GM23338 (cell line): ENCODE measurements around the gene NSF. TPM values are rescaled to one million over a fixed set of nuclear protein-coding genes. Genes with fewer than 3 reads are reported as not detected.

ENCODE experiments used
- ATAC-seq: fragments of 200-7000 bp; cut with Tn5 transposase; 3 replicates; pipeline ENCODE4 v1.9.1; 2020
- DNase-seq: peaks from one replicate; pipeline ENCODE4 v3.0.0-alpha.2; 2015; ENCODE audit warnings: low spot score
- H2AFZ ChIP-seq: fragments of 200-600 bp; sonication (generic); 2 replicates; pipeline ENCODE4 v1.8.0; 2016; ENCODE audit warnings: antibody characterized with exemption, mild to moderate bottlenecking, moderate library complexity
- H3F3A ChIP-seq: fragments of 200-600 bp; sonication (generic); replicated peaks from 2 replicates; pipeline ENCODE4 v1.8.0; 2017; ENCODE audit warnings: antibody characterized with exemption, mixed run types, low read depth
- H3K27ac ChIP-seq: fragments of 200-600 bp; sonication (generic); 2 replicates; pipeline ENCODE4 v1.6.1; 2016; ENCODE audit warnings: low read depth
- H3K27me3 ChIP-seq: fragments of 200-600 bp; sonication (generic); 2 replicates; pipeline ENCODE4 v1.8.0; 2016; ENCODE audit warnings: mild to moderate bottlenecking, mixed run types, moderate library complexity; ENCODE audit not compliant: insufficient read depth
- H3K36me3 ChIP-seq: fragments of 200-600 bp; sonication (generic); 2 replicates; pipeline ENCODE4 v1.8.0; 2016; ENCODE audit warnings: mild to moderate bottlenecking; ENCODE audit not compliant: insufficient read depth
- H3K4me1 ChIP-seq: fragments of 200-600 bp; sonication (generic); 2 replicates; pipeline ENCODE4 v1.8.0; 2016; ENCODE audit warnings: mild to moderate bottlenecking, moderate library complexity; ENCODE audit not compliant: insufficient read depth
- H3K4me2 ChIP-seq: fragments of 200-600 bp; sonication (generic); 2 replicates; pipeline ENCODE4 v1.7.1; 2017; ENCODE audit warnings: mixed run types
- H3K4me3 ChIP-seq: fragments of 200-600 bp; sonication (generic); 2 replicates; pipeline ENCODE4 v1.6.1; 2016; ENCODE audit warnings: mixed run types
- H3K79me2 ChIP-seq: fragments of 200-600 bp; sonication (generic); replicated peaks from 2 replicates; pipeline ENCODE4 v1.8.0; 2017; ENCODE audit warnings: mild to moderate bottlenecking; ENCODE audit not compliant: insufficient read depth
- H3K9me2 ChIP-seq: fragments of 200-600 bp; sonication (generic); 2 replicates; pipeline ENCODE4 v1.8.0; 2017; ENCODE audit not compliant: insufficient read depth
- H4K20me1 ChIP-seq: fragments of 200-600 bp; sonication (generic); replicated peaks from 2 replicates; pipeline ENCODE4 v1.8.0; 2017; ENCODE audit warnings: mild to moderate bottlenecking; ENCODE audit not compliant: insufficient read depth
- H3K27ac Mint-ChIP-seq: 2 replicates; pipeline ENCODE4 v1.8.0; 2020; ENCODE audit warnings: inconsistent platforms, mild to moderate bottlenecking, moderate library complexity, mixed read lengths
- H3K27me3 Mint-ChIP-seq: 3 replicates; pipeline ENCODE4 v1.8.0; 2022; ENCODE audit warnings: low read depth, mild to moderate bottlenecking, moderate library complexity, mixed read lengths, inconsistent platforms; ENCODE audit not compliant: insufficient read depth, poor library complexity
- H3K36me3 Mint-ChIP-seq: 3 replicates; pipeline ENCODE4 v1.8.0; 2021; ENCODE audit warnings: low read depth, mild to moderate bottlenecking, inconsistent platforms, moderate library complexity, mixed read lengths
- H3K4me1 Mint-ChIP-seq: 3 replicates; pipeline ENCODE4 v1.8.0; 2020; ENCODE audit warnings: mild to moderate bottlenecking, inconsistent platforms, mixed read lengths
- H3K4me3 Mint-ChIP-seq: 3 replicates; pipeline ENCODE4 v1.8.0; 2021; ENCODE audit warnings: moderate library complexity, mild to moderate bottlenecking, inconsistent platforms, mixed read lengths
- H3K9me3 Mint-ChIP-seq: 3 replicates; pipeline ENCODE4 v1.8.0; 2020; ENCODE audit warnings: moderate library complexity, mild to moderate bottlenecking, inconsistent platforms, mixed read lengths
- CREB1 ChIP-seq: fragments of 250-450 bp; sonication (Bioruptor Pico); IDR thresholded peaks from 2 replicates; pipeline ENCODE4 v1.5.0; 2020; ENCODE audit warnings: low read depth, mild to moderate bottlenecking, moderate library complexity
- ETS1 ChIP-seq: IDR thresholded peaks from 2 replicates; pipeline ENCODE4 v1.6.1; 2016; ENCODE audit warnings: antibody characterized with exemption
- EZH2 ChIP-seq: fragments of 200-600 bp; sonication (generic); IDR thresholded peaks from one replicate; pipeline ENCODE4 v1.8.0; 2017; ENCODE audit warnings: antibody characterized with exemption, mild to moderate bottlenecking, low read depth; ENCODE audit not compliant: unreplicated experiment
- EZH2phosphoT487 ChIP-seq: fragments of 200-600 bp; sonication (generic); IDR thresholded peaks from one replicate; pipeline ENCODE4 v1.8.1; 2018; ENCODE audit warnings: antibody characterized with exemption; ENCODE audit not compliant: unreplicated experiment
- JUNB ChIP-seq: IDR thresholded peaks from one replicate; pipeline ENCODE4 v1.6.1; 2016; ENCODE audit warnings: antibody characterized with exemption; ENCODE audit not compliant: unreplicated experiment
- NANOG ChIP-seq: IDR thresholded peaks from 2 replicates; pipeline ENCODE4 v1.6.1; 2016; ENCODE audit warnings: antibody characterized with exemption, borderline replicate concordance
- POLR2AphosphoS5 ChIP-seq: IDR thresholded peaks from 2 replicates; pipeline ENCODE4 v1.6.1; 2016; ENCODE audit warnings: antibody characterized with exemption, low read depth
- STAT1 ChIP-seq: IDR thresholded peaks from one replicate; pipeline ENCODE4 v1.6.1; 2016; ENCODE audit warnings: antibody characterized with exemption; ENCODE audit not compliant: unreplicated experiment
- ZNF114 ChIP-seq: fragments of 250-450 bp; sonication (Bioruptor Pico); IDR thresholded peaks from 2 replicates; pipeline ENCODE4 v1.5.0; 2020; ENCODE audit warnings: mild to moderate bottlenecking, moderate library complexity
- ZNF331 ChIP-seq: fragments of 250-450 bp; sonication (Bioruptor Pico); IDR thresholded peaks from 2 replicates; pipeline ENCODE4 v1.5.0; 2020; ENCODE audit warnings: low read depth, mild to moderate bottlenecking, moderate library complexity
- ZNF462 ChIP-seq: fragments of 250-450 bp; sonication (Bioruptor Pico); IDR thresholded peaks from 2 replicates; pipeline ENCODE4 v1.5.0; 2020; ENCODE audit warnings: mild to moderate bottlenecking, moderate library complexity
- polyA plus RNA-seq: library from polyadenylated mRNA; unstranded; fragments of >200 nt; fragmentation: Nextera tagmentation; extraction: Ambion mirVana; gene quantifications from 2 replicates; pipeline ENCODE4 v1.2.1, GENCODE V29; 2016
- total RNA-seq: library from RNA; depleted of rRNA; stranded (reverse); fragments of >200 nt; shearing (Covaris generic); gene quantifications from 2 replicates; pipeline ENCODE4 v1.2.3, GENCODE V29; 2014
- TF ChIP-seq, protein P1 (sequence below), 2 experiments: fragments of 200-600 bp in 1 of 2; sonication (generic) in 1 of 2; conservative IDR thresholded peaks; 2 replicates each; pipeline versions ENCODE4 v1.5.1 to v1.6.1; 2016 to 2017; ENCODE audit warnings: antibody characterized with exemption in 2 of 2, low read depth in 2 of 2, mild to moderate bottlenecking in 2 of 2, moderate library complexity in 1 of 2
- TF ChIP-seq, protein P2 (sequence below): IDR thresholded peaks from one replicate; pipeline ENCODE4 v1.6.1; 2018; ENCODE audit warnings: antibody characterized with exemption; ENCODE audit not compliant: unreplicated experiment

Gene NSF
- total and polyA plus RNA-seq, 2 experiments from 2014 or later: 12.5 to 26.5 TPM

DNA sequence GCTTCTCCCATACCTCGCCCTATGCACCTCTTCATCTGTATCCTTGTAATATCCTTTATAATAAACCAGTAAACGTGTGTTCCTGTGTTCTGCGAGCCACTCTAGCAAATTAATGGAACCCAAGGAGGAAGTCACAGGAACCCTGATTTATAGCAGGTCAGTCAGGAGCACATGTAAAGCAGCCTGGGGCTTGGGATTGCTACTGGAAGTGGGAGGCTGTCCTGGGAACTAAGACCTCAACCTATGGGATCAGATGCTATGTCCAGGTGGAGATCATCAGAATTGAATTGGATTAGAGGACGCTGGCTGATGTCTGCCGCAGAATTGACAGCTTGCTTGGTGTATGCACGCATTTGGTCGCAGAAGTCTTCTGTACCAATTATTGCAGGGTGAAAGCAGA is 212.3 kb downstream of the NSF start:
- DNase-seq (no peak), ATAC-seq (no peak)
- no peak overlapping the region for H3K27ac Mint-ChIP-seq
- no peaks in the 10 kb centered on the region for H4K20me1 ChIP-seq
- no peaks in the 10 kb centered on the region for H3K27me3 ChIP-seq
- H3K9me2 ChIP-seq: no peaks in the 10 kb centered on the region
- H3K36me3 Mint-ChIP-seq: no peaks in the 10 kb centered on the region
- no peaks in the 10 kb centered on the region; the same call in 2 of the 3 replicates for H3K4me1 Mint-ChIP-seq
- H3K36me3 ChIP-seq: no peaks in the 10 kb centered on the region
- H3K4me2 ChIP-seq: no peak overlapping the region
- no peak overlapping the region for H3K4me3 Mint-ChIP-seq
- no peaks in the 10 kb centered on the region for H3F3A ChIP-seq
- no peaks in the 10 kb centered on the region; the same call in 2 of the 3 replicates for H3K9me3 Mint-ChIP-seq
- no peak for TF ChIP-seq JUNB
- TF ChIP-seq, protein P1, sequence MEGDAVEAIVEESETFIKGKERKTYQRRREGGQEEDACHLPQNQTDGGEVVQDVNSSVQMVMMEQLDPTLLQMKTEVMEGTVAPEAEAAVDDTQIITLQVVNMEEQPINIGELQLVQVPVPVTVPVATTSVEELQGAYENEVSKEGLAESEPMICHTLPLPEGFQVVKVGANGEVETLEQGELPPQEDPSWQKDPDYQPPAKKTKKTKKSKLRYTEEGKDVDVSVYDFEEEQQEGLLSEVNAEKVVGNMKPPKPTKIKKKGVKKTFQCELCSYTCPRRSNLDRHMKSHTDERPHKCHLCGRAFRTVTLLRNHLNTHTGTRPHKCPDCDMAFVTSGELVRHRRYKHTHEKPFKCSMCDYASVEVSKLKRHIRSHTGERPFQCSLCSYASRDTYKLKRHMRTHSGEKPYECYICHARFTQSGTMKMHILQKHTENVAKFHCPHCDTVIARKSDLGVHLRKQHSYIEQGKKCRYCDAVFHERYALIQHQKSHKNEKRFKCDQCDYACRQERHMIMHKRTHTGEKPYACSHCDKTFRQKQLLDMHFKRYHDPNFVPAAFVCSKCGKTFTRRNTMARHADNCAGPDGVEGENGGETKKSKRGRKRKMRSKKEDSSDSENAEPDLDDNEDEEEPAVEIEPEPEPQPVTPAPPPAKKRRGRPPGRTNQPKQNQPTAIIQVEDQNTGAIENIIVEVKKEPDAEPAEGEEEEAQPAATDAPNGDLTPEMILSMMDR (conservative IDR thresholded peaks at IDR 0.05; ENCODE audit: low read depth in 2 of 2): no peak
- TF ChIP-seq STAT1: no peak
- no peak for TF ChIP-seq ZNF331 (CRISPR knock-in tag)
- TF ChIP-seq EZH2: no peak
- TF ChIP-seq CREB1 (CRISPR knock-in tag): no peak
- TF ChIP-seq ZNF462 (CRISPR knock-in tag): no peak
- TF ChIP-seq, protein P2, sequence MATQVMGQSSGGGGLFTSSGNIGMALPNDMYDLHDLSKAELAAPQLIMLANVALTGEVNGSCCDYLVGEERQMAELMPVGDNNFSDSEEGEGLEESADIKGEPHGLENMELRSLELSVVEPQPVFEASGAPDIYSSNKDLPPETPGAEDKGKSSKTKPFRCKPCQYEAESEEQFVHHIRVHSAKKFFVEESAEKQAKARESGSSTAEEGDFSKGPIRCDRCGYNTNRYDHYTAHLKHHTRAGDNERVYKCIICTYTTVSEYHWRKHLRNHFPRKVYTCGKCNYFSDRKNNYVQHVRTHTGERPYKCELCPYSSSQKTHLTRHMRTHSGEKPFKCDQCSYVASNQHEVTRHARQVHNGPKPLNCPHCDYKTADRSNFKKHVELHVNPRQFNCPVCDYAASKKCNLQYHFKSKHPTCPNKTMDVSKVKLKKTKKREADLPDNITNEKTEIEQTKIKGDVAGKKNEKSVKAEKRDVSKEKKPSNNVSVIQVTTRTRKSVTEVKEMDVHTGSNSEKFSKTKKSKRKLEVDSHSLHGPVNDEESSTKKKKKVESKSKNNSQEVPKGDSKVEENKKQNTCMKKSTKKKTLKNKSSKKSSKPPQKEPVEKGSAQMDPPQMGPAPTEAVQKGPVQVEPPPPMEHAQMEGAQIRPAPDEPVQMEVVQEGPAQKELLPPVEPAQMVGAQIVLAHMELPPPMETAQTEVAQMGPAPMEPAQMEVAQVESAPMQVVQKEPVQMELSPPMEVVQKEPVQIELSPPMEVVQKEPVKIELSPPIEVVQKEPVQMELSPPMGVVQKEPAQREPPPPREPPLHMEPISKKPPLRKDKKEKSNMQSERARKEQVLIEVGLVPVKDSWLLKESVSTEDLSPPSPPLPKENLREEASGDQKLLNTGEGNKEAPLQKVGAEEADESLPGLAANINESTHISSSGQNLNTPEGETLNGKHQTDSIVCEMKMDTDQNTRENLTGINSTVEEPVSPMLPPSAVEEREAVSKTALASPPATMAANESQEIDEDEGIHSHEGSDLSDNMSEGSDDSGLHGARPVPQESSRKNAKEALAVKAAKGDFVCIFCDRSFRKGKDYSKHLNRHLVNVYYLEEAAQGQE: no peak
- TF ChIP-seq POLR2AphosphoS5: no peak
- TF ChIP-seq ETS1: no peak
- TF ChIP-seq ZNF114: no peak
- TF ChIP-seq NANOG: no peak
- no peak for TF ChIP-seq EZH2phosphoT487
- H3K4me1 ChIP-seq: no peaks in the 10 kb centered on the region
- H2AFZ ChIP-seq: no peak overlapping the region
- H3K4me3 ChIP-seq: no peak overlapping the region
- H3K27ac ChIP-seq: no peak overlapping the region
- no peaks in the 10 kb centered on the region for H3K79me2 ChIP-seq
- peaks cover 3% of the 10 kb centered on the region for H3K27me3 Mint-ChIP-seq
